Prostate gland (tissue), 2 donors: ENCODE measurements around the gene TPCN1. TPM values are rescaled to one million over a fixed set of nuclear protein-coding genes. Genes with fewer than 3 reads are reported as not detected.

Experiments
- DNase-seq: peaks from one replicate; pipeline ENCODE4 v3.0.0-alpha.2; 2019; ENCODE audit warnings: low spot score
- H3K27ac ChIP-seq, 2 donors: fragments of 200-600 bp; sonication (generic); 2 replicates each; pipeline ENCODE4 v1.5.1; 2017 to 2019
- H3K27me3 ChIP-seq: fragments of 200-600 bp; sonication (generic); replicated peaks from 2 replicates; pipeline ENCODE4 v1.5.1; 2019; ENCODE audit not compliant: insufficient read depth
- H3K36me3 ChIP-seq, 2 donors: fragments of 200-600 bp; sonication (generic); 1 replicate in 1 of 2; 2 replicates in 1 of 2; pipeline versions ENCODE4 v1.5.1 to v1.8.1; 2017 to 2019
- H3K4me1 ChIP-seq: fragments of 200-600 bp; sonication (generic); replicated peaks from 2 replicates; pipeline ENCODE4 v1.5.1; 2019
- H3K4me3 ChIP-seq, 2 donors: fragments of 200-600 bp; sonication (generic); 2 replicates each; pipeline ENCODE4 v1.5.1; 2017 to 2019
- H3K9me3 ChIP-seq: fragments of 200-600 bp; sonication (generic); 2 replicates; pipeline ENCODE4 v1.5.1; 2017
- CTCF ChIP-seq, 4 experiments: fragments of 200-600 bp in 2 of 4; fragments of 450-650 bp in 2 of 4; sonication (generic) in 2 of 4; IDR thresholded peaks; 1 replicate in 3 of 4; 2 replicates in 1 of 4; pipeline ENCODE4 v1.5.1; 2016 to 2019; ENCODE audit warnings: antibody characterized with exemption in 4 of 4, mild to moderate bottlenecking in 2 of 4, moderate library complexity in 2 of 4
- POLR2A ChIP-seq: fragments of 450-650 bp; IDR thresholded peaks from one replicate; pipeline ENCODE4 v1.6.1; 2016; ENCODE audit warnings: antibody characterized with exemption, mild to moderate bottlenecking
- POLR2AphosphoS5 ChIP-seq: sonication (generic); formaldehyde crosslinking; IDR thresholded peaks from one replicate; pipeline ENCODE4 v1.6.1; 2017; ENCODE audit warnings: antibody characterized with exemption
- WGBS: methylation state at CpG from one replicate; pipeline ENCODE4 v1.1.5; 2018; 5-methylcytosine and 5-hydroxymethylcytosine counted together
- intact Hi-C: fragments of 100-400 bp; cut with DNase I; formaldehyde crosslinking; loops from one replicate; pipeline ENCODE4 v1.14.2; 2022
- total RNA-seq, 2 donors: library from RNA; depleted of rRNA; stranded (reverse); fragments of >200 nt; gene quantifications; one replicate each; pipeline ENCODE4 v1.1.0, GENCODE V29; 2016

The TPCN1 gene
- total RNA-seq, 2 donors from 2014 or later: 52.6 to 65.3 TPM

GRCh38 chr12:113174461-113175384, 46.5 kb upstream of the TPCN1 start:
- peak; percentile 41 for DNase-seq
- intact Hi-C loops: loop anchor here (5.0 kb wide), 1 partner anchor 127 kb away; no protein-coding TSS in a partner anchor
- 50% methylated on average over 28 of the region's 32 CpGs for WGBS
- Histone ChIP-seq H3K4me3 (no peak overlapping the region), H3K27me3 (no peaks in the 10 kb centered on the region), H3K27ac (no peak overlapping the region), H3K9me3 (no peaks in the 10 kb centered on the region), H3K4me1 (no peaks in the 10 kb centered on the region), H3K36me3 (peaks cover 16 to 17% of the 10 kb centered on the region in 2 donors)
- TF ChIP-seq CTCF (IDR thresholded peaks at IDR 0.05) (peak; percentile 75 to 97 (median 87)), POLR2AphosphoS5 (no peak), POLR2A (no peak)

- no peak overlapping the region for H3K27ac ChIP-seq
- no peaks in the 10 kb centered on the region for H3K27me3 ChIP-seq
- no peaks in the 10 kb centered on the region for H3K9me3 ChIP-seq
- WGBS: 95% methylated on average over 6 of the region's 14 CpGs
- H3K4me1 ChIP-seq: no peaks in the 10 kb centered on the region
- no peak overlapping the region for H3K4me3 ChIP-seq
- TF ChIP-seq POLR2A: no peak
- no peak for TF ChIP-seq POLR2AphosphoS5
- no peak for TF ChIP-seq CTCF (IDR thresholded peaks at IDR 0.05)
- H3K36me3 ChIP-seq: peaks cover 6 to 7% of the 10 kb centered on the region in 2 donors
- no peak for DNase-seq
- intact Hi-C loops: no loop called here
These were observed 42.2 kb upstream of the TPCN1 start for GRCh38 chr12:113179023-113179422.

DNA sequence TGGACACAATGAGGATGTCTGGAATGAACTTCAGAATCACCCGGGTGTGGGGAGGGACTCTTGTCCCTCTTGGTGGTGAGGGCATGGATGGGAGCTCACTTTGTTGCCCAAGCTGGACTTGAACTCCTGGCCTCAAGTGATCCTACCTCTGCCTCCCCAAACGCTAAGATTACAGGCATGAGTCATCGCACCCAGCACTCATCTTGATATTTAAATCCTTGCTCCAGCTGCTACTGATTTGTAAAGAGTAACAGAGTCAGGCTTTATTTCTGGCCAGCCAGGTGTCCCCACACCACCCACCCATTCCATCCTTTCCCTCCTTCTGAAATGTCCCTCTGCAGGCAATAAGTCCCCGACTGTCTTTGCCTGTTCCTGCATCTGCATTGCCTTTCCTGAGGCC, 40.9 kb upstream of the TPCN1 start:
- Histone ChIP-seq H3K9me3 (no peaks in the 10 kb centered on the region), H3K36me3 (peaks cover 6 to 7% of the 10 kb centered on the region in 2 donors), H3K27me3 (no peaks in the 10 kb centered on the region), H3K4me3 (no peak overlapping the region), H3K4me1 (no peaks in the 10 kb centered on the region), H3K27ac (no peak overlapping the region)
- WGBS: 75% methylated on average over 4 of the region's 4 CpGs
- intact Hi-C loops: no loop called here
- DNase-seq: no peak
- TF ChIP-seq CTCF (IDR thresholded peaks at IDR 0.05) (no peak), POLR2A (no peak), POLR2AphosphoS5 (no peak)

GRCh38 chr12:113181975-113182374, 39.3 kb upstream of the TPCN1 start:
- Histone ChIP-seq H3K27me3 (no peaks in the 10 kb centered on the region), H3K4me1 (no peaks in the 10 kb centered on the region), H3K4me3 (no peak overlapping the region), H3K27ac (no peak overlapping the region), H3K36me3 (peaks cover 5 to 7% of the 10 kb centered on the region in 2 donors), H3K9me3 (no peaks in the 10 kb centered on the region)
- no peak for DNase-seq
- no peak for TF ChIP-seq CTCF (IDR thresholded peaks at IDR 0.05)
- no peak for TF ChIP-seq POLR2A
- no peak for TF ChIP-seq POLR2AphosphoS5
- 87% methylated on average over 3 of the region's 3 CpGs for WGBS
- intact Hi-C loops: no loop called here
